ENCODE results near the gene HCFC1.
A peak's percentile ranks its signal among the peaks of the same experiment; 100 is the strongest.

DNA sequence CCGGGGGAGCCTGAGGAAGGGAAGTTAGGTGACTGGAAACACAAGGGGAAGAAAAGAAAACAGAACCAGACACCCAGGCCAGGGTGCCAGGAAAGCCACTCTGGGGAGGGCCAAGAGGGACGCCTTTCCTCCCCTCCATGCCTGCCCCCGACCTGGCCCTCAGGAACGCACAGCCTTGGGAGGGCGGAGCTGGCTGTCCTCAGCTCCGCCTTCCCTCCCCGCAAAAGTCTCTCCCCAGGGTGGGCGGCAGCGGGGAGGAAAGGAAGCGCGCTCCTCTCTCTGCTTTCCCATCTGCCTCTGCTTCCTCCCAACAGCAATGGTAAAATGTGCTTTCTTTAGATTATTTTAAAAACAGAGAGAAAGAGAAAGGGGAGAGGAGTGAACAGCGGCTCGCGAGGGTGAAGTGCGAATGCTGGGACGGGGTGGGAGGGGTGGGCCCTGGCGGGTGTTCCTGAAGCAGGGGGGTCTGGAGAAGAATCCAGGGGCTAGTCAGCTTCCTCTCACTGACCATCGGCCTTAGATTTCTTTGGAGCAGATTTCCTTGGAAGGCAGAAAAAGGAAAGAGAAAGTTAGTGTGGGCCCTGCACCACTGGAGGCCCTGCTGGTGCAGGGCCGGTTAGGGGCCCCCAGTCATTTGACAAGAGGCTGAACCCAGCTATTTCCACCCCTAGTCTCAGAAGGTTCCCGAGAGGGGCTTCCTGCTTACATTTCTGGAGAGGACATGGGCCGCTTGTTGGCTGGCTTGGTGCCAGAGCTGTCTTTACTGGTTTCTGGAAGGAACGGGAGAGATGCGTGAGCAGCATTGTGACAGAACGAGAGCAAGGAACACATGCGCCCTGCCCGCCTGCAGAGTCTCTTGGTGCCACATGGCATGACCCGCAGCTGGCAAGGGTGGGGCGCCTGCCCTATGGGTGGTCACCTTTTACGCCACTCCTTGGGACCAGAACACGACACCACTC lies 22.5 kb downstream of the HCFC1 start:
- TF ChIP-seq, protein P1, sequence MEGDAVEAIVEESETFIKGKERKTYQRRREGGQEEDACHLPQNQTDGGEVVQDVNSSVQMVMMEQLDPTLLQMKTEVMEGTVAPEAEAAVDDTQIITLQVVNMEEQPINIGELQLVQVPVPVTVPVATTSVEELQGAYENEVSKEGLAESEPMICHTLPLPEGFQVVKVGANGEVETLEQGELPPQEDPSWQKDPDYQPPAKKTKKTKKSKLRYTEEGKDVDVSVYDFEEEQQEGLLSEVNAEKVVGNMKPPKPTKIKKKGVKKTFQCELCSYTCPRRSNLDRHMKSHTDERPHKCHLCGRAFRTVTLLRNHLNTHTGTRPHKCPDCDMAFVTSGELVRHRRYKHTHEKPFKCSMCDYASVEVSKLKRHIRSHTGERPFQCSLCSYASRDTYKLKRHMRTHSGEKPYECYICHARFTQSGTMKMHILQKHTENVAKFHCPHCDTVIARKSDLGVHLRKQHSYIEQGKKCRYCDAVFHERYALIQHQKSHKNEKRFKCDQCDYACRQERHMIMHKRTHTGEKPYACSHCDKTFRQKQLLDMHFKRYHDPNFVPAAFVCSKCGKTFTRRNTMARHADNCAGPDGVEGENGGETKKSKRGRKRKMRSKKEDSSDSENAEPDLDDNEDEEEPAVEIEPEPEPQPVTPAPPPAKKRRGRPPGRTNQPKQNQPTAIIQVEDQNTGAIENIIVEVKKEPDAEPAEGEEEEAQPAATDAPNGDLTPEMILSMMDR (IDR thresholded peaks at IDR 0.05) = no peak
- peak in 2 of 4 donors; percentile 16 to 44 for TF ChIP-seq POLR2AphosphoS5 (IDR thresholded peaks at IDR 0.05)
- no peak for TF ChIP-seq POLR2A (IDR thresholded peaks at IDR 0.05)
- TF ChIP-seq EP300 (IDR thresholded peaks at IDR 0.05) = no peak
